Hematopoietic multipotent progenitor cell treated with erythropoietin and hydrocortisone succinate and interleukin-3 and kit ligand, for 6 days (in vitro differentiated cells): ENCODE measurements around the gene FAM193A.
"Not testable (repeated sequence)": the region's sequence is repeated elsewhere in the genome, so short reads cannot be mapped to it uniquely, and the experiment has no call there.

ENCODE experiments used
- DNase-seq: peaks from one replicate; pipeline ENCODE4 v3.0.0-alpha.2; 2015

The FAM193A gene

GRCh38 chr4:2698951-2699505 lies 162.6 kb downstream of the FAM193A start:
- DNase-seq = no peak

- no peak for DNase-seq
Measured at GRCh38 chr4:2699534-2699933, 163.1 kb downstream of the FAM193A start.

GRCh38 chr4:2700031-2700430 lies 163.6 kb downstream of the FAM193A start:
- no peak for DNase-seq

- DNase-seq = no peak
Measured at GRCh38 chr4:2702361-2702760, 165.9 kb downstream of the FAM193A start.

GRCh38 chr4:2702770-2703169 lies 166.3 kb downstream of the FAM193A start:
- DNase-seq = no peak

- peak; percentile 54 for DNase-seq
Measured at GRCh38 chr4:2712261-2712842, 175.9 kb downstream of the FAM193A start.

GRCh38 chr4:2713337-2713736 lies 176.9 kb downstream of the FAM193A start:
- no peak for DNase-seq

GRCh38 chr4:2714061-2714770 lies 177.8 kb downstream of the FAM193A start:
- no peak for DNase-seq

- DNase-seq = no peak
Measured at GRCh38 chr4:2714918-2715317, 178.5 kb downstream of the FAM193A start.

- DNase-seq = no peak
Measured at GRCh38 chr4:2715426-2715825, 179.0 kb downstream of the FAM193A start.

- DNase-seq = no peak
Measured at GRCh38 chr4:2716236-2716635, 179.8 kb downstream of the FAM193A start.

- DNase-seq = no peak
Measured at GRCh38 chr4:2721586-2721985, 185.1 kb downstream of the FAM193A start.

GRCh38 chr4:2722033-2722432 lies 185.6 kb downstream of the FAM193A start:
- no peak for DNase-seq

GRCh38 chr4:2723751-2724150 lies 187.3 kb downstream of the FAM193A start:
- no peak for DNase-seq

GRCh38 chr4:2725380-2725779 lies 188.9 kb downstream of the FAM193A start:
- no peak for DNase-seq

- not testable (repeated sequence) for DNase-seq
Measured at GRCh38 chr4:2726881-2727280, 190.4 kb downstream of the FAM193A start.

GRCh38 chr4:2728221-2728620 lies 191.8 kb downstream of the FAM193A start:
- DNase-seq = no peak

- no peak for DNase-seq
Measured at GRCh38 chr4:2728806-2729532, 192.5 kb downstream of the FAM193A start.

GRCh38 chr4:2729533-2729875 lies 193.1 kb downstream of the FAM193A start:
- no peak for DNase-seq

- DNase-seq = no peak
Measured at GRCh38 chr4:2731907-2732317, 195.5 kb downstream of the FAM193A start.

GRCh38 chr4:2732526-2732925 lies 196.1 kb downstream of the FAM193A start:
- DNase-seq = no peak

- DNase-seq = no peak
Measured at GRCh38 chr4:2733001-2733843, 196.8 kb downstream of the FAM193A start.
